ENCODE results near the gene ETS1. TPM values are rescaled to one million over a fixed set of nuclear protein-coding genes. Genes with fewer than 3 reads are reported as not detected.

The ETS1 gene
- polyA plus RNA-seq, 1 donor from 2014 or later, result 0.42 TPM

DNA sequence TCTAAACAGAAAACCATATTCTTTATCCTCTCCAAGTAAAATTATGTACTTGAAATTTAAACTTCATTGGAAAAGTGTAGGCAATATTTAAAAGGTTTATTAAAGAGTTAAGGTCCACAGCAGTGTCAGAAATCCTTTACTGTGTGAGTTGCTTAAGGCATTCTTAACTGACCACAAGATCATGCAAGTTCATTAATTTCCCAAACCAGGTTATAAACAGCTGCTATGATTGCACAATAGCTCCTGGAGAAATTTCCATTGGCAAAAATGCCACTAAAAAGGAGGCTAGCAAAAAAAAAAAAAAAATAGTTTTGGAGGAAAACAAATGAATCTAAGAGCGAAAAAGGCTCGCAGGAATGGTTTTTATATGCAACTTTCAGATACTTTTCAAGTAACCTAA lies 106.2 kb downstream of the ETS1 start:
- Histone ChIP-seq H2AFZ (ENCODE audit: low read depth, low read length) (no peak overlapping the region), H3K9me3 (ENCODE audit: low read length) (no peaks in the 10 kb centered on the region), H3K36me3 (ENCODE audit: insufficient read depth, low read length) (no peaks in the 10 kb centered on the region), H3K79me2 (replicated peaks; ENCODE audit: insufficient read depth, low read length) (no peaks in the 10 kb centered on the region), H3K9me2 (ENCODE audit: insufficient read depth, low read length) (no peaks in the 10 kb centered on the region), H3K4me2 (ENCODE audit: low read length) (no peak overlapping the region), H3K27ac (ENCODE audit: low read length) (no peak overlapping the region), H3K9ac (ENCODE audit: low read length) (no peak overlapping the region), H3K27me3 (ENCODE audit: insufficient read depth, low read depth, low read length) (no peaks in the 10 kb centered on the region), H4K20me1 (ENCODE audit: insufficient read depth) (no peaks in the 10 kb centered on the region), H3K4me3 (ENCODE audit: low read length) (no peak overlapping the region), H3F3A (ENCODE audit: insufficient read depth, low read length, poor library complexity, severe bottlenecking) (no peaks in the 10 kb centered on the region)
- TF ChIP-seq SMC3 (conservative IDR thresholded peaks at IDR 0.05; ENCODE audit: poor library complexity) (no peak), EP300 (conservative IDR thresholded peaks at IDR 0.05; ENCODE audit: poor library complexity, severe bottlenecking) (no peak), TAF1 (IDR thresholded peaks at IDR 0.05; ENCODE audit: low read depth) (no peak), RAD21 (conservative IDR thresholded peaks at IDR 0.05) (no peak), POLR2AphosphoS5 (IDR thresholded peaks at IDR 0.05) (no peak), MXI1 (conservative IDR thresholded peaks at IDR 0.05; ENCODE audit: poor library complexity, severe bottlenecking) (no peak)
- TF ChIP-seq, protein P1, sequence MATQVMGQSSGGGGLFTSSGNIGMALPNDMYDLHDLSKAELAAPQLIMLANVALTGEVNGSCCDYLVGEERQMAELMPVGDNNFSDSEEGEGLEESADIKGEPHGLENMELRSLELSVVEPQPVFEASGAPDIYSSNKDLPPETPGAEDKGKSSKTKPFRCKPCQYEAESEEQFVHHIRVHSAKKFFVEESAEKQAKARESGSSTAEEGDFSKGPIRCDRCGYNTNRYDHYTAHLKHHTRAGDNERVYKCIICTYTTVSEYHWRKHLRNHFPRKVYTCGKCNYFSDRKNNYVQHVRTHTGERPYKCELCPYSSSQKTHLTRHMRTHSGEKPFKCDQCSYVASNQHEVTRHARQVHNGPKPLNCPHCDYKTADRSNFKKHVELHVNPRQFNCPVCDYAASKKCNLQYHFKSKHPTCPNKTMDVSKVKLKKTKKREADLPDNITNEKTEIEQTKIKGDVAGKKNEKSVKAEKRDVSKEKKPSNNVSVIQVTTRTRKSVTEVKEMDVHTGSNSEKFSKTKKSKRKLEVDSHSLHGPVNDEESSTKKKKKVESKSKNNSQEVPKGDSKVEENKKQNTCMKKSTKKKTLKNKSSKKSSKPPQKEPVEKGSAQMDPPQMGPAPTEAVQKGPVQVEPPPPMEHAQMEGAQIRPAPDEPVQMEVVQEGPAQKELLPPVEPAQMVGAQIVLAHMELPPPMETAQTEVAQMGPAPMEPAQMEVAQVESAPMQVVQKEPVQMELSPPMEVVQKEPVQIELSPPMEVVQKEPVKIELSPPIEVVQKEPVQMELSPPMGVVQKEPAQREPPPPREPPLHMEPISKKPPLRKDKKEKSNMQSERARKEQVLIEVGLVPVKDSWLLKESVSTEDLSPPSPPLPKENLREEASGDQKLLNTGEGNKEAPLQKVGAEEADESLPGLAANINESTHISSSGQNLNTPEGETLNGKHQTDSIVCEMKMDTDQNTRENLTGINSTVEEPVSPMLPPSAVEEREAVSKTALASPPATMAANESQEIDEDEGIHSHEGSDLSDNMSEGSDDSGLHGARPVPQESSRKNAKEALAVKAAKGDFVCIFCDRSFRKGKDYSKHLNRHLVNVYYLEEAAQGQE (IDR thresholded peaks at IDR 0.05; ENCODE audit: borderline replicate concordance), result no peak

DNA sequence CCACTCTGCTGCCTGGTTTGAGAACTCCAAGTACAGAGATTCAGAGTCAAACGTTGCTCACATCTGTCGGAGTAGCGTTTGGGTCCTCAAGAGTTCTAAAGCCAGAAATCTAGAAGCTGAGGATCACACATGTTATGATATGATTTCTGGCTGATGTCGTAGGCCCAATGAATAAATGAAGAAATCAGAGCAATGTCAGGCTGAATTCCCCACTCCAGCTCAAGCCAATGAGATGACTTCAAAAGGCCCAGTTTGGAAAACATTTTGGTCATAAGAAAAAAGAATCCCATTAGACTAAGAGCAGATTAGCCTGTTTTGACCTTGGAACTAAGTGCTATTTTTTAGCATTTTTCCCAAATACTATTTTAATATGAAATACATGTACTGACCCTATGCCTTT lies 106.7 kb downstream of the ETS1 start:
- H3K9ac ChIP-seq (ENCODE audit: low read length), result no peak overlapping the region
- no peak overlapping the region for H2AFZ ChIP-seq (ENCODE audit: low read depth, low read length)
- no peak overlapping the region for H3K4me2 ChIP-seq (ENCODE audit: low read length)
- no peaks in the 10 kb centered on the region for H3K27me3 ChIP-seq (ENCODE audit: insufficient read depth, low read depth, low read length)
- TF ChIP-seq MXI1 (conservative IDR thresholded peaks at IDR 0.05; ENCODE audit: poor library complexity, severe bottlenecking) (no peak), EZH2 (IDR thresholded peaks at IDR 0.05; ENCODE audit: borderline replicate concordance, insufficient read depth, low read length, poor library complexity, severe bottlenecking) (no peak), RAD21 (conservative IDR thresholded peaks at IDR 0.05) (no peak), TAF1 (IDR thresholded peaks at IDR 0.05; ENCODE audit: low read depth) (no peak), SMC3 (conservative IDR thresholded peaks at IDR 0.05; ENCODE audit: poor library complexity) (no peak), EP300 (conservative IDR thresholded peaks at IDR 0.05; ENCODE audit: poor library complexity, severe bottlenecking) (no peak), POLR2AphosphoS5 (IDR thresholded peaks at IDR 0.05) (no peak)
- TF ChIP-seq, protein P1 (IDR thresholded peaks at IDR 0.05; ENCODE audit: borderline replicate concordance), result no peak
- TF ChIP-seq, protein P2, sequence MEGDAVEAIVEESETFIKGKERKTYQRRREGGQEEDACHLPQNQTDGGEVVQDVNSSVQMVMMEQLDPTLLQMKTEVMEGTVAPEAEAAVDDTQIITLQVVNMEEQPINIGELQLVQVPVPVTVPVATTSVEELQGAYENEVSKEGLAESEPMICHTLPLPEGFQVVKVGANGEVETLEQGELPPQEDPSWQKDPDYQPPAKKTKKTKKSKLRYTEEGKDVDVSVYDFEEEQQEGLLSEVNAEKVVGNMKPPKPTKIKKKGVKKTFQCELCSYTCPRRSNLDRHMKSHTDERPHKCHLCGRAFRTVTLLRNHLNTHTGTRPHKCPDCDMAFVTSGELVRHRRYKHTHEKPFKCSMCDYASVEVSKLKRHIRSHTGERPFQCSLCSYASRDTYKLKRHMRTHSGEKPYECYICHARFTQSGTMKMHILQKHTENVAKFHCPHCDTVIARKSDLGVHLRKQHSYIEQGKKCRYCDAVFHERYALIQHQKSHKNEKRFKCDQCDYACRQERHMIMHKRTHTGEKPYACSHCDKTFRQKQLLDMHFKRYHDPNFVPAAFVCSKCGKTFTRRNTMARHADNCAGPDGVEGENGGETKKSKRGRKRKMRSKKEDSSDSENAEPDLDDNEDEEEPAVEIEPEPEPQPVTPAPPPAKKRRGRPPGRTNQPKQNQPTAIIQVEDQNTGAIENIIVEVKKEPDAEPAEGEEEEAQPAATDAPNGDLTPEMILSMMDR (IDR thresholded peaks at IDR 0.05; ENCODE audit: poor library complexity, severe bottlenecking), result no peak
- H4K20me1 ChIP-seq (ENCODE audit: insufficient read depth), result no peaks in the 10 kb centered on the region
- H3K36me3 ChIP-seq (ENCODE audit: insufficient read depth, low read length), result no peaks in the 10 kb centered on the region
- H3K9me3 ChIP-seq (ENCODE audit: low read length), result no peaks in the 10 kb centered on the region
- no peaks in the 10 kb centered on the region for H3F3A ChIP-seq (ENCODE audit: insufficient read depth, low read length, poor library complexity, severe bottlenecking)
- no peaks in the 10 kb centered on the region for H3K9me2 ChIP-seq (ENCODE audit: insufficient read depth, low read length)
- H3K79me2 ChIP-seq (replicated peaks; ENCODE audit: insufficient read depth, low read length), result no peaks in the 10 kb centered on the region
- H3K27ac ChIP-seq (ENCODE audit: low read length), result no peak overlapping the region
- H3K4me3 ChIP-seq (ENCODE audit: low read length), result no peak overlapping the region
